Keratinocyte (primary cell): Measurements from ENCODE around the gene MUCL1. TPM values are rescaled to one million over a fixed set of nuclear protein-coding genes. Genes with fewer than 3 reads are reported as not detected.
"Not testable (repeated sequence)": the region's sequence is repeated elsewhere in the genome, so short reads cannot be mapped to it uniquely, and the experiment has no call there.

Source experiments
- DNase-seq: peaks from one replicate; pipeline ENCODE4 v3.0.0-alpha.2; 2011; ENCODE audit warnings: low read depth, missing footprints, low spot score
- FAIRE-seq: peaks from 2 replicates; lab custom pipeline; 2011; peaks lifted over from hg19 to GRCh38; lab: Jason Lieb, UNC
- H2AFZ ChIP-seq: 2 replicates; pipeline ENCODE4 v1.6.0; 2012; ENCODE audit warnings: low read length, control low read depth, inconsistent platforms; ENCODE audit not compliant: control insufficient read depth
- H3K27ac ChIP-seq: 2 replicates; pipeline ENCODE4 v1.5.1; 2011; ENCODE audit warnings: low read length; ENCODE audit not compliant: control insufficient read depth, insufficient read depth
- H3K27me3 ChIP-seq: 3 replicates; pipeline ENCODE4 v1.6.0; 2011; ENCODE audit warnings: low read length; ENCODE audit not compliant: control insufficient read depth, insufficient read depth; ENCODE audit errors: extremely low read depth
- H3K36me3 ChIP-seq, 2 experiments: 2 replicates in 1 of 2; 3 replicates in 1 of 2; pipeline ENCODE4 v1.5.1; 2011; ENCODE audit warnings: low read length in 2 of 2, mild to moderate bottlenecking in 1 of 2; ENCODE audit not compliant: control insufficient read depth in 2 of 2, insufficient read depth in 2 of 2; ENCODE audit errors: extremely low read depth in 1 of 2
- H3K4me1 ChIP-seq: 3 replicates; pipeline ENCODE4 v1.5.1; 2011; ENCODE audit warnings: low read length; ENCODE audit not compliant: control insufficient read depth, insufficient read depth; ENCODE audit errors: extremely low read depth
- H3K4me2 ChIP-seq: 3 replicates; pipeline ENCODE4 v1.6.0; 2011; ENCODE audit warnings: low read depth, low read length; ENCODE audit not compliant: control insufficient read depth, insufficient read depth; ENCODE audit errors: extremely low read depth
- H3K4me3 ChIP-seq, 3 experiments: fragments of 200-600 bp in 1 of 3; sonication (generic) in 1 of 3; 2 replicates in 2 of 3; 3 replicates in 1 of 3; pipeline ENCODE4 v1.5.1; 2011 to 2016; ENCODE audit warnings: low read length in 3 of 3, mild to moderate bottlenecking in 3 of 3, control low read depth in 2 of 3, inconsistent platforms in 1 of 3, low read depth in 1 of 3, mixed read lengths in 1 of 3, mixed run types in 1 of 3, moderate library complexity in 1 of 3; ENCODE audit not compliant: control insufficient read depth in 2 of 3, insufficient read depth in 2 of 3; ENCODE audit errors: extremely low read depth in 1 of 3
- H3K79me2 ChIP-seq: 2 replicates; pipeline ENCODE4 v1.6.0; 2012; ENCODE audit warnings: low read length; ENCODE audit not compliant: control insufficient read depth, insufficient read depth
- H3K9ac ChIP-seq: 3 replicates; pipeline ENCODE4 v1.6.0; 2011; ENCODE audit warnings: low read length; ENCODE audit not compliant: control insufficient read depth, insufficient read depth; ENCODE audit errors: extremely low read depth
- H3K9me1 ChIP-seq: 3 replicates; pipeline ENCODE4 v1.6.0; 2011; ENCODE audit warnings: low read length; ENCODE audit not compliant: control insufficient read depth, insufficient read depth; ENCODE audit errors: extremely low read depth
- H3K9me3 ChIP-seq: 2 replicates; pipeline ENCODE4 v1.5.1; 2012; ENCODE audit warnings: low read depth, low read length; ENCODE audit not compliant: control insufficient read depth
- H4K20me1 ChIP-seq: 3 replicates; pipeline ENCODE4 v1.6.0; 2011; ENCODE audit warnings: low read length; ENCODE audit not compliant: control insufficient read depth, insufficient read depth; ENCODE audit errors: extremely low read depth
- EZH2 ChIP-seq: IDR thresholded peaks from one replicate; pipeline ENCODE4 v1.6.1; 2012; ENCODE audit warnings: inconsistent platforms, mild to moderate bottlenecking, low read length, moderate library complexity
- dilution Hi-C: fragments of 300-500 bp; cut with MboI; formaldehyde crosslinking; loops from one replicate; pipeline ENCODE4 v1.7.0; 2020; ENCODE audit warnings: low sequenced_read_pairs; ENCODE audit not compliant: extremely low pct_ligation_motif_present
- polyA plus RNA-seq, 5 experiments: library from polyadenylated mRNA; depleted of rRNA in 3 of 5; stranded (reverse) in 3 of 5; stranded (forward) in 1 of 5; unstranded in 1 of 5; fragments of >200 nt; gene quantifications; 1 replicate in 1 of 5; 2 replicates in 3 of 5; 3 replicates in 1 of 5; pipeline versions ENCODE4 v1.2.1 to v1.2.3, GENCODE V29; 2011 to 2012; ENCODE audit warnings: missing spikeins in 2 of 5, low read depth in 1 of 5, low replicate concordance in 1 of 5
- TF ChIP-seq, protein P1 (sequence below), 3 experiments: IDR thresholded peaks in 1 of 3; conservative IDR thresholded peaks in 1 of 3; optimal IDR thresholded peaks in 1 of 3; 2 replicates in 2 of 3; 3 replicates in 1 of 3; pipeline versions ENCODE3 to v1.5.1; 2011; ENCODE audit warnings: low read length in 3 of 3, mild to moderate bottlenecking in 3 of 3, moderate library complexity in 2 of 3, control low read depth in 1 of 3, inconsistent platforms in 1 of 3; ENCODE audit not compliant: insufficient read depth in 2 of 3; ENCODE audit errors: extremely low read depth in 1 of 3

The MUCL1 gene
- polyA plus RNA-seq, 1 donor (not counting 4 experiments of a cell fraction or from before 2014, with no cell fraction given): 2.9 TPM

GRCh38 chr12:54882079-54882478, 27.8 kb downstream of the MUCL1 start:
- DNase-seq (no peak), FAIRE-seq (no peak)
- no peak overlapping the region for H3K27ac ChIP-seq
- H4K20me1 ChIP-seq: no peaks in the 10 kb centered on the region
- H3K36me3 ChIP-seq: no peaks in the 10 kb centered on the region
- no peak overlapping the region for H3K4me2 ChIP-seq
- no peaks in the 10 kb centered on the region for H3K9me1 ChIP-seq
- H3K4me3 ChIP-seq: no peak overlapping the region
- no peaks in the 10 kb centered on the region for H3K9me3 ChIP-seq
- dilution Hi-C loops: no loop called here
- peaks cover 7% of the 10 kb centered on the region for H3K4me1 ChIP-seq
- no peak for TF ChIP-seq EZH2
- TF ChIP-seq, protein P1, sequence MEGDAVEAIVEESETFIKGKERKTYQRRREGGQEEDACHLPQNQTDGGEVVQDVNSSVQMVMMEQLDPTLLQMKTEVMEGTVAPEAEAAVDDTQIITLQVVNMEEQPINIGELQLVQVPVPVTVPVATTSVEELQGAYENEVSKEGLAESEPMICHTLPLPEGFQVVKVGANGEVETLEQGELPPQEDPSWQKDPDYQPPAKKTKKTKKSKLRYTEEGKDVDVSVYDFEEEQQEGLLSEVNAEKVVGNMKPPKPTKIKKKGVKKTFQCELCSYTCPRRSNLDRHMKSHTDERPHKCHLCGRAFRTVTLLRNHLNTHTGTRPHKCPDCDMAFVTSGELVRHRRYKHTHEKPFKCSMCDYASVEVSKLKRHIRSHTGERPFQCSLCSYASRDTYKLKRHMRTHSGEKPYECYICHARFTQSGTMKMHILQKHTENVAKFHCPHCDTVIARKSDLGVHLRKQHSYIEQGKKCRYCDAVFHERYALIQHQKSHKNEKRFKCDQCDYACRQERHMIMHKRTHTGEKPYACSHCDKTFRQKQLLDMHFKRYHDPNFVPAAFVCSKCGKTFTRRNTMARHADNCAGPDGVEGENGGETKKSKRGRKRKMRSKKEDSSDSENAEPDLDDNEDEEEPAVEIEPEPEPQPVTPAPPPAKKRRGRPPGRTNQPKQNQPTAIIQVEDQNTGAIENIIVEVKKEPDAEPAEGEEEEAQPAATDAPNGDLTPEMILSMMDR (optimal IDR thresholded peaks at IDR 0.05 in 1 of 3, IDR thresholded peaks at IDR 0.05 in 1 of 3, conservative IDR thresholded peaks at IDR 0.05 in 1 of 3; ENCODE audit: extremely low read depth in 1 of 3, insufficient read depth in 2 of 3, low read length in 3 of 3): no peak
- no peaks in the 10 kb centered on the region for H3K79me2 ChIP-seq
- no peak overlapping the region for H2AFZ ChIP-seq
- no peaks in the 10 kb centered on the region for H3K27me3 ChIP-seq
- no peak overlapping the region for H3K9ac ChIP-seq

GRCh38 chr12:54882597-54882996, 28.3 kb downstream of the MUCL1 start:
- dilution Hi-C loops, FAIRE-seq, H3K9me3 ChIP-seq: not testable (repeated sequence)

GRCh38 chr12:54888428-54888827, 34.1 kb downstream of the MUCL1 start:
- H3K4me1 ChIP-seq, FAIRE-seq, H3K4me2 ChIP-seq, H3K27ac ChIP-seq, H4K20me1 ChIP-seq, dilution Hi-C loops, DNase-seq, H3K9me3 ChIP-seq, H3K27me3 ChIP-seq, H3K9me1 ChIP-seq, H3K4me3 ChIP-seq, H3K9ac ChIP-seq, H3K79me2 ChIP-seq, H3K36me3 ChIP-seq, H2AFZ ChIP-seq: not testable (repeated sequence)

More at GRCh38 chr12:54882597-54882996, 28.3 kb downstream of the MUCL1 start:
- H3K4me3 ChIP-seq, H4K20me1 ChIP-seq, H3K4me1 ChIP-seq, H3K79me2 ChIP-seq, H2AFZ ChIP-seq, DNase-seq, H3K9me1 ChIP-seq, H3K9ac ChIP-seq, H3K4me2 ChIP-seq, H3K36me3 ChIP-seq, H3K27me3 ChIP-seq, H3K27ac ChIP-seq: not testable (repeated sequence)
